ENCODE results near the gene ANKUB1. TPM values are rescaled to one million over a fixed set of nuclear protein-coding genes. Genes with fewer than 3 reads are reported as not detected.

The ANKUB1 gene
- total RNA-seq, 1 donor from 2014 or later: not detected

DNA sequence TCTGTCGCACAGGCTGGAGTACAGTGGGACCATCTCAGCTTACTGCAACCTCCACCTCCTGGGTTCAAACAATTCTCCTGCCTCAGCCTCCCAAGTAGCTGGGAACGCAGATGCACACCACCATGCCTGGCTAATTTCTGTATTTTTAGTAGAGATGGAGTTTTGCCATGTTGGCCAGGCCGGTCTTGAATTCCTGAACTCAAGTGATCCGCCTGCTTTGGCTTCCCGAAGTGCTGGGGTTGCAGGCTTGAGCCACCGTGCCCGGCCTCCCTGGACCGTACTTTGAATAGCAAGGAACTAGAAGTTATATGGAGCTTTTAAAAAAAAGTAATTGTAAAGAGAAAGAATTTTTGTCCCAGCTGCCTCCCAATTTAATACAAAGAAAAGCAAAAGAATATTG is 8.3 kb upstream of the ANKUB1 start:
- no peak for TF ChIP-seq CTCF (IDR thresholded peaks at IDR 0.05)
- Mint-ChIP-seq H3K27me3 (peaks cover 4% of the 10 kb centered on the region), H3K4me3 (no peak overlapping the region), H3K27ac (no peak overlapping the region), H3K4me1 (no peaks in the 10 kb centered on the region), H3K36me3 (ENCODE audit: low read depth) (no peaks in the 10 kb centered on the region), H3K9me3 (peaks cover 4% of the 10 kb centered on the region)
- ATAC-seq (ENCODE audit: low read depth) (no peak), DNase-seq (no peak)
- CTCF ChIA-PET: interaction anchor here (1.0 to 1.7 kb wide), 2 partner anchors 7 to 34 kb away, joined by 3 to 7 read pairs; no protein-coding TSS in a partner anchor
- POLR2A ChIA-PET: no interaction called here
- intact Hi-C loops (cut with micrococcal nuclease): no loop called here

DNA sequence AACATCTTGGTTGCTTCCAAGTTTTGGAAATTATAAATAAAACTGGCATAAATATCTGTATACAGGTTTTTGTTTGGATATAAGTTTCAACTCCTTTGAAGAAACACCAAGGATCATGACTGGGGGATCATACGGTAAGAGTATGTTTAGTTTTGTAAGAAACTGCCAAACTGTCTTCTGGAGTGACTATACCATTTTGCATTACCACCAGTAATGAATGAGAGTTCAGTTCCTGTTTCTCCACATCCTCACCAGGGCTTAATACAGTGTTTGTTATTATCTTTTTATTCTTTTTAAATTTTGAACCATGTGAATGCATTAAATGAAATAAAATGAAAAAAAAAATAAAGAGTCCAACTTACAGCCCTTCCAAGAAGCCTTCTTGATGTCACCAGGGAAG is 3.7 kb upstream of the ANKUB1 start:
- H3K27me3 Mint-ChIP-seq: peaks cover 10% of the 10 kb centered on the region
- CTCF ChIA-PET: no interaction called here
- no peak for TF ChIP-seq CTCF (IDR thresholded peaks at IDR 0.05)
- H3K9me3 Mint-ChIP-seq: peaks cover 4% of the 10 kb centered on the region
- intact Hi-C loops (cut with micrococcal nuclease): no loop called here
- POLR2A ChIA-PET: no interaction called here
- no peaks in the 10 kb centered on the region for H3K4me1 Mint-ChIP-seq
- no peak overlapping the region for H3K27ac Mint-ChIP-seq
- ATAC-seq (ENCODE audit: low read depth) (no peak), DNase-seq (no peak)
- H3K4me3 Mint-ChIP-seq: no peak overlapping the region
- H3K36me3 Mint-ChIP-seq (ENCODE audit: low read depth): no peaks in the 10 kb centered on the region

DNA sequence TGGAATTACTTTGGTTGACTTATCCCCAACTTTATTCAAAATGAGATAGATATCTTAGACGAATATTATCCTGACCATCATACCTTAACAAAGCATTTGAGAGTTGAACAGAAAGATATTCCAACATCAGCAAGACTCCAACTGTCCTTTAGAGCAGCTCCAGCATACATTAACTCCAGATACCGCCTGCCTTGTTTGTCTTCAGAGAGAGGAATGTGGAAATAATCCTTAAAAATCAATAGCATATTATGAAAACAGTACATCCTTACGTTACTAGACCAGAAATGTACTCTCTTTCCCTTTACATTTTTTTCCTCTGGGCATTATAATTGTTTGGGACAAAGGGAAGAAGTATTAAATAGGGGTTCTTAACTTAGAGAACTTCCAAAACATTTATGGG is 1.7 kb downstream of the ANKUB1 start:
- Mint-ChIP-seq H3K27me3 (peaks cover 16% of the 10 kb centered on the region), H3K4me3 (no peak overlapping the region), H3K4me1 (peaks cover 2% of the 10 kb centered on the region), H3K36me3 (ENCODE audit: low read depth) (no peaks in the 10 kb centered on the region), H3K27ac (no peak overlapping the region), H3K9me3 (no peaks in the 10 kb centered on the region)
- ATAC-seq (ENCODE audit: low read depth) (no peak), DNase-seq (no peak)
- intact Hi-C loops (cut with micrococcal nuclease): no loop called here
- CTCF ChIA-PET: no interaction called here
- TF ChIP-seq CTCF (IDR thresholded peaks at IDR 0.05): no peak
- POLR2A ChIA-PET: no interaction called here

DNA sequence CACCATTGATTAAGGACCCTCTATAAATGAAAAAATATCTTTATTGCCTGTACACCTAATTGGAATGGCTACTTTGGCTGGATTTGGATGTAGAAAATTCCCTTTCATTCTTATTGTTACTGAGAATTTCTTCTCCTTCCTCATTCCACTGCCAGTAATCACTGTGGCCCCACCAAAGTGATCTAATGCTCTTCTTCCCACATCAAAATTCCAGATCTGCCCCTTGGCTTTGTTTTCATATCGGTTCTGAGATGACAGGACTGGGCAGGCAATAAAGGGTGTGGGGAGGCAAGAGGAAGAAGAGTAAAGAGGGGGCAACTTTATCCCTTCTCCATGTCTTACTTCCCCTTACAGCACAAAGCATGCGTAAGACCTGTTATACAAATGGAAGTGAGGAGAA is 2.1 kb downstream of the ANKUB1 start:
- DNase-seq (no peak), ATAC-seq (ENCODE audit: low read depth) (no peak)
- H3K27me3 Mint-ChIP-seq: peaks cover 16% of the 10 kb centered on the region
- no peaks in the 10 kb centered on the region for H3K36me3 Mint-ChIP-seq (ENCODE audit: low read depth)
- POLR2A ChIA-PET: no interaction called here
- H3K27ac Mint-ChIP-seq: no peak overlapping the region
- no peak for TF ChIP-seq CTCF (IDR thresholded peaks at IDR 0.05)
- CTCF ChIA-PET: no interaction called here
- no peak overlapping the region for H3K4me3 Mint-ChIP-seq
- H3K4me1 Mint-ChIP-seq: peaks cover 2% of the 10 kb centered on the region
- intact Hi-C loops (cut with micrococcal nuclease): no loop called here
- no peaks in the 10 kb centered on the region for H3K9me3 Mint-ChIP-seq

DNA sequence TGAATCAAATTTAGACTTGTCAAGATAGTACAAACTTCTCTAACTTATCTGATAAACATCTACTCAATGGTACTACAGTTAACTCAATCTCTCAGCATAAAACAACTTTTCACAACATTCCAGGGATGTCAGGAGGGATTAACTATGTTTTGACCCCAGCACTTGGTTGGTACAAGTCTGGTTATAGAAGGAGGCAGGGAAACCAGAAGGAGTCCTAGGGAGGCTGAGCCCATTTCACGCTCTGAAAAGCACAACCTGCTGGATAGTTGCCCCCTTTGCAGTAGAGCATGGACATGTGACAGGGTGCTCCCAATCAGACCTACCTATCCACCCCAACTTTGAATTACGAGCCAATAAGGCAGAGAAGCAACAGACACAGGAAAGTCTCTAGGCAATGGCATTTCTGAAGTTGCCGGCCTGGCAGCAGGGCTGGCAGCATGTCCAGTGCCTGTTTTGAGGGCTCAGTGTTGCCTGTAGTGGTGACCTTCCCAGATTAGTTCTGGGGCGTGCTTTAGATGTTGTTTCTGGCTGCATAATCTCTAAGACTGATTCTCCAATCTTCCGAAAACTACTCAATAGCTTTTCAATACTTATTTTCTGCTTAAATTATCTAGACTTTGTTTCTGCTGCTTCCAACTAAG is 8.2 kb downstream of the ANKUB1 start:
- CTCF ChIA-PET: interaction anchor here (1.1 to 3.2 kb wide), 2 partner anchors 12 to 18 kb away, joined by 3 to 14 read pairs; no protein-coding TSS in a partner anchor
- ATAC-seq (ENCODE audit: low read depth): no peak
- intact Hi-C loops (cut with micrococcal nuclease): loop anchor here (5.0 kb wide), 1 partner anchor 33 kb away; no protein-coding TSS in a partner anchor

More for the DNA sequence above, 8.2 kb downstream of the ANKUB1 start:
- no peak for DNase-seq
- TF ChIP-seq CTCF (IDR thresholded peaks at IDR 0.05): no peak
- no peaks in the 10 kb centered on the region for H3K36me3 Mint-ChIP-seq (ENCODE audit: low read depth)
- no peaks in the 10 kb centered on the region for H3K9me3 Mint-ChIP-seq
- POLR2A ChIA-PET: no interaction called here
- peak overlapping the region; percentile 84 for H3K27ac Mint-ChIP-seq
- H3K4me3 Mint-ChIP-seq: no peak overlapping the region
- H3K27me3 Mint-ChIP-seq: no peaks in the 10 kb centered on the region
- peaks cover 46% of the 10 kb centered on the region for H3K4me1 Mint-ChIP-seq
